ENCODE data around the gene TECPR2.
"Not testable (repeated sequence)": the region's sequence is repeated elsewhere in the genome, so short reads cannot be mapped to it uniquely, and the experiment has no call there.

Gene TECPR2

GRCh38 chr14:102320033-102320660, 42.6 kb upstream of the TECPR2 start:
- peak overlapping the region; percentile 85 for H3K9ac ChIP-seq (ENCODE audit: low read length)
- peaks cover 28% of the 10 kb centered on the region for H3K4me1 ChIP-seq (ENCODE audit: control insufficient read depth, insufficient read depth, low read length)
- no peak overlapping the region for H3K27ac ChIP-seq (ENCODE audit: low read depth, low read length)
- H3K9me3 ChIP-seq (ENCODE audit: control insufficient read depth, insufficient read depth, low read depth, low read length): no peaks in the 10 kb centered on the region
- peaks cover under 1% of the 10 kb centered on the region; the same call in 1 of the 2 replicates for H3K27me3 ChIP-seq (ENCODE audit: control insufficient read depth, insufficient read depth, low read length)
- peaks cover 8% of the 10 kb centered on the region; the same call in 1 of the 2 replicates for H3K36me3 ChIP-seq (ENCODE audit: control insufficient read depth, insufficient read depth, low read length)
- H3K4me3 ChIP-seq (ENCODE audit: low read depth, low read length): peak overlapping the region; percentile 73

DNA sequence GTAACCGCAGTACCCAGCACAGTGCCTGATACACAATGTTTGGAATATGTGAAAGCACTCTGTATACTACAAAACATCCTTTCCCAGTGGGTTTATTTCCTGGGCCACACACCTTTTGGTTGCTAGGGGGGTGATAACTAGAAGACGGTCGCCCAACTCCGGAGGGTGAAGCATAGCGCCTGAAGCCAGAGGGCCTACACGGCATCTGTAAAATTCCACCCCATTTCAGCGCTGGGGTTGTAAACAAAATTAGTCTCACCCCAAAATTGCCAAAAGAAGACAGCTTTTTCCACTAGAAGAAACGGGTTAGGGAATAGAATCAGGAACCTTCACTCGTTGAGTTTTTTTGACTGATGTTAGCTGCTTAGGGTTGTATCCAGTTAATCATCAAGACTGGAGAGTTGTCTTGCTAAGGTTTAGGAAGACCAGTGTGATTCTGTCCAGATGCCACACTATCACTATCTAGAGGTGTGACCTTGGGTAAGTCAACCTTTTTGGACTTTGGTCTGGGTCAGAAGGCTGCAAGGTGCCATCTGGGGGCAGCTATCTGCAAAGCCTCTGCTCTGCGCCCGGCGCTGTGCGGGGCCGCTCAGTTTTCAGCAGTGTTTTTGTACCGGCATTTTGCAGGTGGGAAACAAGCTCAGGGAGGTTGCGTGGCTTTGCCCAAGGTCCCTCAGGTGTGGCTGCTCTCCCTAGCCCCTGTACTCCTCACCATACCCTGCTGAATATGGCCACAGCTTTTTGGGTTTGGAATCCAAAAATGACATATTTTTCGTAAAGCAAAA, 41.9 kb upstream of the TECPR2 start:
- H3K9ac ChIP-seq (ENCODE audit: low read length): peak overlapping the region; percentile 85
- peaks cover 10% of the 10 kb centered on the region; the same call in 1 of the 2 replicates for H3K36me3 ChIP-seq (ENCODE audit: control insufficient read depth, insufficient read depth, low read length)
- no peaks in the 10 kb centered on the region for H3K27me3 ChIP-seq (ENCODE audit: control insufficient read depth, insufficient read depth, low read length)
- H3K4me1 ChIP-seq (ENCODE audit: control insufficient read depth, insufficient read depth, low read length): peaks cover 26% of the 10 kb centered on the region
- H3K27ac ChIP-seq (ENCODE audit: low read depth, low read length): no peak overlapping the region
- no peaks in the 10 kb centered on the region for H3K9me3 ChIP-seq (ENCODE audit: control insufficient read depth, insufficient read depth, low read depth, low read length)
- peak overlapping the region; percentile 73 for H3K4me3 ChIP-seq (ENCODE audit: low read depth, low read length)

GRCh38 chr14:102321456-102322422, 41.0 kb upstream of the TECPR2 start:
- Histone ChIP-seq H3K27me3 (ENCODE audit: control insufficient read depth, insufficient read depth, low read length) (no peaks in the 10 kb centered on the region), H3K9ac (ENCODE audit: low read length) (no peak overlapping the region), H3K27ac (ENCODE audit: low read depth, low read length) (no peak overlapping the region), H3K4me1 (ENCODE audit: control insufficient read depth, insufficient read depth, low read length) (peaks cover 19% of the 10 kb centered on the region), H3K4me3 (ENCODE audit: low read depth, low read length) (no peak overlapping the region), H3K36me3 (ENCODE audit: control insufficient read depth, insufficient read depth, low read length) (peaks cover 10% of the 10 kb centered on the region; the same call in 1 of the 2 replicates), H3K9me3 (ENCODE audit: control insufficient read depth, insufficient read depth, low read depth, low read length) (no peaks in the 10 kb centered on the region)

DNA sequence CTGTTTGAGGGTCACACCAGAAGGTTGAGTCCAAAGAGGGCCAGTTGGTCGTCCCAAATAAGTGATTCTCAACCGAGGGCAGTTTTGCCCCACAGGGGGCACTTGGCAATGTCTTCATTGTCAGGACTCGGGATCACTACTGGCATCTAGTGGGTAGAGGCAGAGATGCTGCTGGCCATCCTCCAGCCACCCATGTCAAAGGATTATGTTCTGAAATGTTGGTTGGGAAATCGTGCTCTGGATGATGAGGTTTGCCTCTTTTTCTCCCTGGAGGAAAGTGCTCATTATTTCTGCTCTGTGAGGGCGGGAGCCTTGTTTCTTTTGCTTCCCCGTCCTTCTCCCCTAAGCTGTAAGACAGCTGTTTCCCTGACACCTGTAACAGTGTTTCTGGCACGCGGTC, 39.6 kb upstream of the TECPR2 start:
- H3K4me1 ChIP-seq (ENCODE audit: control insufficient read depth, insufficient read depth, low read length): peaks cover 12% of the 10 kb centered on the region
- H3K27ac ChIP-seq (ENCODE audit: low read depth, low read length): no peak overlapping the region
- no peaks in the 10 kb centered on the region for H3K9me3 ChIP-seq (ENCODE audit: control insufficient read depth, insufficient read depth, low read depth, low read length)
- H3K4me3 ChIP-seq (ENCODE audit: low read depth, low read length): no peak overlapping the region
- H3K9ac ChIP-seq (ENCODE audit: low read length): no peak overlapping the region
- H3K36me3 ChIP-seq (ENCODE audit: control insufficient read depth, insufficient read depth, low read length): peaks cover 15% of the 10 kb centered on the region
- H3K27me3 ChIP-seq (ENCODE audit: control insufficient read depth, insufficient read depth, low read length): no peaks in the 10 kb centered on the region

GRCh38 chr14:102325791-102326345, 36.9 kb upstream of the TECPR2 start:
- H3K27me3 ChIP-seq (ENCODE audit: control insufficient read depth, insufficient read depth, low read length): no peaks in the 10 kb centered on the region
- H3K9ac ChIP-seq (ENCODE audit: low read length): no peak overlapping the region
- H3K27ac ChIP-seq (ENCODE audit: low read depth, low read length): no peak overlapping the region
- H3K4me1 ChIP-seq (ENCODE audit: control insufficient read depth, insufficient read depth, low read length): no peaks in the 10 kb centered on the region
- H3K36me3 ChIP-seq (ENCODE audit: control insufficient read depth, insufficient read depth, low read length): peaks cover 20% of the 10 kb centered on the region
- H3K4me3 ChIP-seq (ENCODE audit: low read depth, low read length): no peak overlapping the region
- H3K9me3 ChIP-seq (ENCODE audit: control insufficient read depth, insufficient read depth, low read depth, low read length): no peaks in the 10 kb centered on the region

DNA sequence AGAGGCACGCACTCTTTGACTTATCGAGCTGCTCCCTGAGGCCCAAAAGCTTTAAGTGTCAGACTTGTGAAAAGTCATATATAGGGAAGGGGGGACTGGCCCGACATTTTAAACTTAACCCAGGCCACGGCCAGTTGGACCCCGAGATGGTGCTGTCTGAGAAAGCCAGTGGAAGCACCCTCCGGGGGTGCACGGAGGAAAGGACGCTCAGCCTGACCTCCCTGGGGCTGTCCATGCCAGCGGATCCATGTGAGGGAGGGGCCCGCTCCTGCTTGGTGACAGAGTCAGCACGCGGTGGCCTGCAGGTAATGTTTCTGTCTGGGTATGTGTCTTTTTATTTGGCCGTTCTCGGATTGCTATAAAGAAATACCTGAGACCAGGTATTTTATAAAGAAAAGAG, 36.2 kb upstream of the TECPR2 start:
- Histone ChIP-seq H3K9ac (ENCODE audit: low read length) (no peak overlapping the region), H3K27ac (ENCODE audit: low read depth, low read length) (no peak overlapping the region)

GRCh38 chr14:102329381-102329780, 33.4 kb upstream of the TECPR2 start:
- not testable (repeated sequence) for H3K4me1 ChIP-seq (ENCODE audit: control insufficient read depth, insufficient read depth, low read length); H3K9me3 ChIP-seq (ENCODE audit: control insufficient read depth, insufficient read depth, low read depth, low read length); H3K4me3 ChIP-seq (ENCODE audit: low read depth, low read length); H3K27ac ChIP-seq (ENCODE audit: low read depth, low read length); H3K9ac ChIP-seq (ENCODE audit: low read length); H3K27me3 ChIP-seq (ENCODE audit: control insufficient read depth, insufficient read depth, low read length)
- H3K36me3 ChIP-seq (ENCODE audit: control insufficient read depth, insufficient read depth, low read length): peaks cover 34% of the 10 kb centered on the region

More for the DNA sequence above, 36.2 kb upstream of the TECPR2 start:
- H3K4me1 ChIP-seq (ENCODE audit: control insufficient read depth, insufficient read depth, low read length): no peaks in the 10 kb centered on the region
- H3K9me3 ChIP-seq (ENCODE audit: control insufficient read depth, insufficient read depth, low read depth, low read length): no peaks in the 10 kb centered on the region
- no peaks in the 10 kb centered on the region for H3K27me3 ChIP-seq (ENCODE audit: control insufficient read depth, insufficient read depth, low read length)
- H3K36me3 ChIP-seq (ENCODE audit: control insufficient read depth, insufficient read depth, low read length): peaks cover 22% of the 10 kb centered on the region
- H3K4me3 ChIP-seq (ENCODE audit: low read depth, low read length): no peak overlapping the region

DNA sequence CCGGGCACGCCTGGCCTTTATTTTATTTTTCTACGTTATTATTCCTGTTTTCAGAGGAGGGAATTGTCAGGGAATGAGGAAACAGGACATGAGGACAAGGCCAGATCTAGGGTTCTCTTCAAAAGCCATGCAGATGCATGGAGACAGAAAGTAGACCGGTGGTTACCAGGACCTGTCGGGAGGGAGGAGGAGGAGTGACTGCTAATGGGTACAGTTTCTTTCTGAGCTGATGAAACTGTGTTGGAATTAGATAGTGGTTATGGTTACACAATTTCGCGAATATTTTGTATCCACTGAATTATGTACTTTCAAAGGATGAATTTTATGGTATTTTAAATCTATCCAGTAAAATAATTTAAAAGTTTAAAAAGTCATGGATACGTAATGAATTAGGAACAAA, 31.9 kb upstream of the TECPR2 start:
- Histone ChIP-seq H3K36me3 (ENCODE audit: control insufficient read depth, insufficient read depth, low read length) (peaks cover 43% of the 10 kb centered on the region), H3K27ac (ENCODE audit: low read depth, low read length) (no peak overlapping the region), H3K4me3 (ENCODE audit: low read depth, low read length) (no peak overlapping the region)

DNA sequence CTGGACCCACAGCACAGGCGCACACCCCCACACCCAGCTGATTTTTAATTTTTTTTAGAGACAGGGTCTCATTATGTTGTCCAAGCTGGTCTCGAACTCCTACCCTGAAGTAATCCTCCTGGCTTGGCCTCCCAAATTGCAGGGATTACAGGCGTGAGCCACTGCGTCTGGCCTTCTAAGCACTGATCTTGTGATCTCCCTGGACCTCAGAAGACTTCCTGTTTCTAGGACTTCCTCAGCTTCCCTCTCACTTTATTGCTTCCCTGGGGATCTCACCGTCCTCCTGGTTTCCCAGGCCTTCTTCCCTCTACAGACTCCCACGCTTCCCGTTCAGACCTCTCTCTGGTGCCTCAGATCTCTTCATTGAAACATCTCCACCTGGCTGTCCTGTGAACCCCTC, 29.4 kb upstream of the TECPR2 start:
- Histone ChIP-seq H3K4me3 (ENCODE audit: low read depth, low read length) (no peak overlapping the region), H3K36me3 (ENCODE audit: control insufficient read depth, insufficient read depth, low read length) (peaks cover 56% of the 10 kb centered on the region), H3K27ac (ENCODE audit: low read depth, low read length) (no peak overlapping the region), H3K9me3 (ENCODE audit: control insufficient read depth, insufficient read depth, low read depth, low read length) (no peaks in the 10 kb centered on the region), H3K9ac (ENCODE audit: low read length) (no peak overlapping the region), H3K4me1 (ENCODE audit: control insufficient read depth, insufficient read depth, low read length) (no peaks in the 10 kb centered on the region), H3K27me3 (ENCODE audit: control insufficient read depth, insufficient read depth, low read length) (no peaks in the 10 kb centered on the region)

More for the DNA sequence above, 31.9 kb upstream of the TECPR2 start:
- Histone ChIP-seq H3K9ac (ENCODE audit: low read length) (no peak overlapping the region), H3K4me1 (ENCODE audit: control insufficient read depth, insufficient read depth, low read length) (no peaks in the 10 kb centered on the region), H3K27me3 (ENCODE audit: control insufficient read depth, insufficient read depth, low read length) (no peaks in the 10 kb centered on the region), H3K9me3 (ENCODE audit: control insufficient read depth, insufficient read depth, low read depth, low read length) (no peaks in the 10 kb centered on the region)

DNA sequence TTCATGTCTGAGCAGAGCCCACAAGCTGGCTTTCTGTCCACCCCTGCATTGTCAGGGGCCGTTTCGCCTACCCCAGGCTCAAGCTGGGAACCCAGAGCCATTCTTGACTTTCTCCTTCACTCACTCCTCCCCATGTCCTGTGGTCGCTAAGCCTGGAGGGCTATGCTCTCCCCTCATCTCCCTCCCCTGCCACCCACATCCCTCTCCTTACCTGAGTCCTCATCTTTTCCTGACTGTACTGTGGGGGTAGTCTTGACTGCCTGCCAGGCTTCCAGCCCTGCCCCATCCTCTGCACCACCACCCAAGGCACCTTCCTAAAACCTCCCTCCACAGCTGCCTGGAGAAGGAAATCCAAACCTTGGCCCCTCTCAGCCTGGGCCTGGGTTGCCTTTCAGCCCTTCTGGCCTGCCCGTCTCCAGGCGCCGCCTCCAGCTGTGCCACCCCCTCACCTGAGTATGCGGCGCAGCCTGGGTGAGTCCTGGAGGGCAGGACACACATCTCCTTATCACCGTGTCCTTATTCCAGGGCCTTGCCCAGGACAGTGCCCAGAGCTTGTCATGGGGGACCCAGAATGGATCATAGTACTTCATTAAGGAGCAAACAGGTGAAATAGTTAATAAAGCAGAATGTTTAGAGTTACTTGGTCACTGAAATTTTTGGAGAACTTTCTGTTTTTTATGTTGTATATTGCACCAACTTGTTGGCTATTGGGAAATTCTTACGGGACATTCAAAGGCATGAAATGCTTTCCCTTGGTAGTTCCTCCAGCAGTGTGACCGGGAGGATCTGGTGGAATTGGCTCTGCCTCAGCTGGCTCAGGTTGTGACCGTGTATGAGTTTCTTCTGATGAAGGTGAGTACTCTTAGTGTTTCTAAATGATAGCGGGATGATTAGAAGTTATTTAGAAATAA, 28.7 kb upstream of the TECPR2 start:
- Histone ChIP-seq H3K36me3 (ENCODE audit: control insufficient read depth, insufficient read depth, low read length) (peaks cover 57% of the 10 kb centered on the region), H3K4me3 (ENCODE audit: low read depth, low read length) (no peak overlapping the region), H3K4me1 (ENCODE audit: control insufficient read depth, insufficient read depth, low read length) (no peaks in the 10 kb centered on the region), H3K9me3 (ENCODE audit: control insufficient read depth, insufficient read depth, low read depth, low read length) (no peaks in the 10 kb centered on the region), H3K9ac (ENCODE audit: low read length) (no peak overlapping the region), H3K27me3 (ENCODE audit: control insufficient read depth, insufficient read depth, low read length) (no peaks in the 10 kb centered on the region), H3K27ac (ENCODE audit: low read depth, low read length) (no peak overlapping the region)

All from HUES6 (cell line).